GM12801 (cell line): Measurements from ENCODE around the gene IRAG1.

Source experiments
- CTCF ChIP-seq: IDR thresholded peaks from one replicate; pipeline ENCODE4 v1.5.1; 2011; ENCODE audit warnings: control low read depth; ENCODE audit not compliant: insufficient read length; ENCODE audit errors: extremely low read depth

IRAG1 gene

GRCh38 chr11:10655943-10656576, 37.5 kb downstream of the IRAG1 start:
- TF ChIP-seq CTCF: no peak

- no peak for TF ChIP-seq CTCF
Observed at GRCh38 chr11:10655227-10655626, 38.3 kb downstream of the IRAG1 start.

GRCh38 chr11:10654811-10655150, 38.8 kb downstream of the IRAG1 start:
- no peak for TF ChIP-seq CTCF

- peak; percentile 57 for TF ChIP-seq CTCF
Observed at GRCh38 chr11:10653946-10654810, 39.4 kb downstream of the IRAG1 start.

GRCh38 chr11:10653261-10653660, 40.3 kb downstream of the IRAG1 start:
- no peak for TF ChIP-seq CTCF

GRCh38 chr11:10651656-10652361, 41.7 kb downstream of the IRAG1 start:
- no peak for TF ChIP-seq CTCF

GRCh38 chr11:10650630-10651029, 42.9 kb downstream of the IRAG1 start:
- no peak for TF ChIP-seq CTCF
